Fibroblast of the aortic adventitia (primary cell): ENCODE measurements around the gene RNF145. TPM values are rescaled to one million over a fixed set of nuclear protein-coding genes. Genes with fewer than 3 reads are reported as not detected.

Source experiments
- DNase-seq: peaks from one replicate; pipeline ENCODE4 v3.0.0-alpha.2; 2010; ENCODE audit warnings: low read depth
- H3K4me3 ChIP-seq: 2 replicates; pipeline ENCODE4 v1.5.1; 2011; ENCODE audit warnings: low read depth, mild to moderate bottlenecking, control low read depth, low read length, moderate library complexity
- CTCF ChIP-seq: IDR thresholded peaks from 2 replicates; pipeline ENCODE4 v1.5.1; 2011; ENCODE audit warnings: mild to moderate bottlenecking, low read length, control low read depth, inconsistent platforms; ENCODE audit not compliant: insufficient read depth
- total RNA-seq: library from RNA; depleted of rRNA; stranded (reverse); fragments of >200 nt; gene quantifications from 2 replicates; pipeline ENCODE4 v1.2.3, GENCODE V29; 2012; ENCODE audit warnings: low replicate concordance

Gene RNF145
- total RNA-seq, 1 donor = 35.2 TPM

- TF ChIP-seq CTCF = no peak
- DNase-seq = no peak
- peak overlapping the region; percentile 89 for H3K4me3 ChIP-seq
Observed at GRCh38 chr5:159207222-159207685, 2.1 kb downstream of the RNF145 start.

- no peak for TF ChIP-seq CTCF
- no peak for DNase-seq
- peak overlapping the region; percentile 89 for H3K4me3 ChIP-seq
Observed at GRCh38 chr5:159206818-159207217, 2.5 kb downstream of the RNF145 start.

GRCh38 chr5:159206368-159206767 lies 3.0 kb downstream of the RNF145 start:
- DNase-seq = no peak
- no peak for TF ChIP-seq CTCF
- H3K4me3 ChIP-seq = peak overlapping the region; percentile 89

GRCh38 chr5:159203351-159203750 lies 6.0 kb downstream of the RNF145 start:
- TF ChIP-seq CTCF = no peak
- no peak for DNase-seq
- no peak overlapping the region for H3K4me3 ChIP-seq

GRCh38 chr5:159202151-159202550 lies 7.2 kb downstream of the RNF145 start:
- TF ChIP-seq CTCF = no peak
- no peak overlapping the region for H3K4me3 ChIP-seq
- peak; percentile 62 for DNase-seq

GRCh38 chr5:159199780-159200179 lies 9.6 kb downstream of the RNF145 start:
- no peak for DNase-seq
- TF ChIP-seq CTCF = no peak
- no peak overlapping the region for H3K4me3 ChIP-seq

- no peak for TF ChIP-seq CTCF
- DNase-seq = no peak
- H3K4me3 ChIP-seq = no peak overlapping the region
Observed at GRCh38 chr5:159199225-159199624, 10.1 kb downstream of the RNF145 start.
